SK-N-SH (cell line): ENCODE measurements around the gene GRM5. TPM values are rescaled to one million over a fixed set of nuclear protein-coding genes. Genes with fewer than 3 reads are reported as not detected.

Experiments used
- CTCF ChIA-PET: fragments of 300-600, 350-600 bp; formaldehyde crosslinking; extraction: SDS; loops from one replicate; lab custom pipeline; 2021; lab: Yijun Ruan, JAX
- POLR2A ChIA-PET: fragments of 350-600 bp; sonication (Branson Sonifier 250); formaldehyde crosslinking; extraction: SDS; loops from one replicate; lab custom pipeline; 2020; ENCODE audit warnings: antibody characterized with exemption, inconsistent platforms; lab: Yijun Ruan, JAX
- DNase-seq: peaks from one replicate; pipeline ENCODE4 v3.0.0; 2012
- H2AFZ ChIP-seq: fragments of 200-600 bp; sonication (generic); 2 replicates; pipeline ENCODE4 v1.8.1; 2016; ENCODE audit warnings: antibody characterized with exemption, mild to moderate bottlenecking, low read depth
- H3F3A ChIP-seq: fragments of 200-600 bp; sonication (generic); replicated peaks from 2 replicates; pipeline ENCODE3; 2016; ENCODE audit warnings: antibody characterized with exemption, mild to moderate bottlenecking; ENCODE audit not compliant: insufficient read depth
- H3K27ac ChIP-seq, 2 experiments: fragments of 200-500 bp in 1 of 2; fragments of 200-600 bp in 1 of 2; sonication (Bioruptor generic) in 1 of 2; sonication (generic), shearing (Covaris generic) in 1 of 2; 2 replicates each; pipeline versions ENCODE4 v1.5.1 to v1.6.1; 2014 to 2016; ENCODE audit warnings: low read depth in 2 of 2, inconsistent platforms in 1 of 2, low read length in 1 of 2, mild to moderate bottlenecking in 1 of 2, mixed read lengths in 1 of 2
- H3K27me3 ChIP-seq: fragments of 200-600 bp; sonication (generic), shearing (Covaris generic); 2 replicates; pipeline ENCODE4 v1.6.1; 2016; ENCODE audit warnings: mixed run types; ENCODE audit not compliant: insufficient read depth
- H3K36me3 ChIP-seq, 2 experiments: fragments of 200-500 bp in 1 of 2; fragments of 200-600 bp in 1 of 2; sonication (Bioruptor generic) in 1 of 2; sonication (generic) in 1 of 2; replicated peaks in 1 of 2; 2 replicates each; pipeline versions ENCODE3 to v1.5.1; 2014 to 2016; ENCODE audit warnings: low read length in 1 of 2, mild to moderate bottlenecking in 1 of 2; ENCODE audit not compliant: insufficient read depth in 2 of 2, control insufficient read depth in 1 of 2
- H3K4me1 ChIP-seq, 2 experiments: fragments of 200-500 bp in 1 of 2; fragments of 200-600 bp in 1 of 2; sonication (Bioruptor generic) in 1 of 2; sonication (generic), shearing (Covaris generic) in 1 of 2; 2 replicates each; pipeline versions ENCODE4 v1.5.1 to v1.6.1; 2014 to 2016; ENCODE audit warnings: low read depth in 1 of 2, low read length in 1 of 2, mixed run types in 1 of 2; ENCODE audit not compliant: insufficient read depth in 2 of 2, control insufficient read depth in 1 of 2
- H3K4me2 ChIP-seq: fragments of 200-600 bp; sonication (generic), shearing (Covaris generic); 2 replicates; pipeline ENCODE4 v1.6.1; 2017; ENCODE audit warnings: mixed run types
- H3K4me3 ChIP-seq, 2 experiments: fragments of 200-500 bp in 1 of 2; fragments of 200-600 bp in 1 of 2; sonication (Bioruptor generic) in 1 of 2; sonication (generic), shearing (Covaris generic) in 1 of 2; 2 replicates each; pipeline versions ENCODE4 v1.5.1 to v1.8.1; 2014 to 2016; ENCODE audit warnings: low read depth in 2 of 2, inconsistent platforms in 1 of 2, low read length in 1 of 2, mild to moderate bottlenecking in 1 of 2, mixed read lengths in 1 of 2, moderate library complexity in 1 of 2
- H3K79me2 ChIP-seq: fragments of 200-600 bp; sonication (generic); 2 replicates; pipeline ENCODE4 v1.8.1; 2017; ENCODE audit warnings: mild to moderate bottlenecking; ENCODE audit not compliant: insufficient read depth
- H3K9ac ChIP-seq: fragments of 200-600 bp; sonication (generic); 2 replicates; pipeline ENCODE4 v1.6.1; 2017; ENCODE audit warnings: mixed run types
- H3K9me2 ChIP-seq: fragments of 200-600 bp; sonication (generic); 2 replicates; pipeline ENCODE4 v1.6.1; 2017; ENCODE audit warnings: mixed run types
- H3K9me3 ChIP-seq: fragments of 200-600 bp; sonication (generic); 2 replicates; pipeline ENCODE4 v1.6.1; 2017; ENCODE audit warnings: mixed run types, mild to moderate bottlenecking, moderate library complexity
- H4K20me1 ChIP-seq: fragments of 200-600 bp; sonication (generic); 2 replicates; pipeline ENCODE4 v1.6.1; 2017; ENCODE audit warnings: mild to moderate bottlenecking, mixed run types; ENCODE audit not compliant: insufficient read depth
- ELF1 ChIP-seq: IDR thresholded peaks from 2 replicates; pipeline ENCODE4 v1.4.0; 2012
- EP300 ChIP-seq, 2 experiments: IDR thresholded peaks; 2 replicates each; pipeline versions ENCODE4 v1.4.0 to v1.6.1; 2012; ENCODE audit warnings: borderline replicate concordance in 1 of 2, low read depth in 1 of 2, low read length in 1 of 2
- EZH2phosphoT487 ChIP-seq: fragments of 200-600 bp; sonication (generic); IDR thresholded peaks from 2 replicates; pipeline ENCODE4 v1.6.1; 2017; ENCODE audit warnings: low read depth, mixed run types, mild to moderate bottlenecking, antibody characterized with exemption, moderate library complexity, borderline replicate concordance
- GABPA ChIP-seq: IDR thresholded peaks from 2 replicates; pipeline ENCODE4 v1.4.0; 2012; ENCODE audit warnings: low read depth, mild to moderate bottlenecking
- GATA2 ChIP-seq: sonication (generic); formaldehyde crosslinking; IDR thresholded peaks from 2 replicates; pipeline ENCODE4 v1.5.0; 2020; ENCODE audit warnings: mild to moderate bottlenecking, missing genetic modification reagents
- IRF3 ChIP-seq: fragments of 150-350 bp; IDR thresholded peaks from 2 replicates; pipeline ENCODE4 v1.6.1; 2016; ENCODE audit warnings: mild to moderate bottlenecking, low read depth, low read length
- MAX ChIP-seq: IDR thresholded peaks from 2 replicates; pipeline ENCODE4 v1.4.0; 2012; ENCODE audit warnings: low read depth
- MEF2A ChIP-seq: IDR thresholded peaks from 2 replicates; pipeline ENCODE4 v1.4.0; 2012; ENCODE audit warnings: low read depth, borderline replicate concordance
- NFIC ChIP-seq: IDR thresholded peaks from 2 replicates; pipeline ENCODE4 v1.4.0; 2012; ENCODE audit warnings: borderline replicate concordance
- NRF1 ChIP-seq: IDR thresholded peaks from 2 replicates; pipeline ENCODE4 v1.6.1; 2012; ENCODE audit warnings: low read depth, mild to moderate bottlenecking, low read length
- PBX3 ChIP-seq: IDR thresholded peaks from 2 replicates; pipeline ENCODE4; 2012
- RFX5 ChIP-seq: IDR thresholded peaks from 2 replicates; pipeline ENCODE4 v1.6.1; 2012; ENCODE audit warnings: mild to moderate bottlenecking, improper control_type of control experiment, low read length
- RXRA ChIP-seq: IDR thresholded peaks from 2 replicates; pipeline ENCODE4 v1.4.0; 2012; ENCODE audit warnings: low read depth, mild to moderate bottlenecking, borderline replicate concordance
- SIN3A ChIP-seq: IDR thresholded peaks from 2 replicates; pipeline ENCODE4 v1.6.1; 2012; ENCODE audit warnings: low read depth, mild to moderate bottlenecking, low read length, moderate library complexity, borderline replicate concordance
- TCF12 ChIP-seq: IDR thresholded peaks from 2 replicates; pipeline ENCODE4 v1.4.0; 2012
- YY1 ChIP-seq: IDR thresholded peaks from 2 replicates; pipeline ENCODE4 v1.4.0; 2012; ENCODE audit warnings: low read depth, mild to moderate bottlenecking
- polyA plus RNA-seq, 3 experiments: library from polyadenylated mRNA; depleted of rRNA; stranded (reverse); fragments of >200 nt; gene quantifications; 2 replicates each; pipeline ENCODE4 v1.2.3, GENCODE V29; 2012
- TF ChIP-seq, protein P1 (sequence below): fragments of 200-600 bp; sonication (generic); IDR thresholded peaks from 2 replicates; pipeline ENCODE4 v1.6.1; 2017; ENCODE audit warnings: antibody characterized with exemption, mild to moderate bottlenecking, moderate library complexity
- TF ChIP-seq, protein P2 (sequence below): IDR thresholded peaks from 2 replicates; pipeline ENCODE4 v1.4.0; 2012; ENCODE audit warnings: low read depth, borderline replicate concordance
- TF ChIP-seq, protein P3 (sequence below): IDR thresholded peaks from 2 replicates; pipeline ENCODE4 v1.4.0; 2012; ENCODE audit warnings: low read depth, borderline replicate concordance

GRM5 gene
- polyA plus RNA-seq, 1 of the 3 experiments (the other 2 are of a cell fraction), result not detected

GRCh38 chr11:88818978-88819377, 246.8 kb downstream of the GRM5 start:
- no peak overlapping the region for H2AFZ ChIP-seq
- no peaks in the 10 kb centered on the region for H3K9me2 ChIP-seq
- no peaks in the 10 kb centered on the region for H3K27me3 ChIP-seq
- DNase-seq, result no peak
- no peak overlapping the region for H3K9ac ChIP-seq
- H4K20me1 ChIP-seq, result no peaks in the 10 kb centered on the region
- H3K36me3 ChIP-seq, result no peaks in the 10 kb centered on the region
- no peaks in the 10 kb centered on the region; the same call in 1 of the 2 replicates for H3K9me3 ChIP-seq
- no peaks in the 10 kb centered on the region for H3F3A ChIP-seq
- no peaks in the 10 kb centered on the region for H3K79me2 ChIP-seq
- H3K27ac ChIP-seq, result no peak overlapping the region
- CTCF ChIA-PET, result no interaction called here
- TF ChIP-seq MAX (no peak), GABPA (no peak), EZH2phosphoT487 (no peak), TCF12 (no peak), YY1 (no peak), ELF1 (no peak), RFX5 (no peak), GATA2 (CRISPR knock-in tag) (no peak), EP300 (IDR thresholded peaks at IDR 0.05; ENCODE audit: borderline replicate concordance in 1 of 2, low read depth in 1 of 2, low read length in 1 of 2) (no peak), IRF3 (no peak), NRF1 (no peak), NFIC (no peak), PBX3 (no peak), SIN3A (no peak), RXRA (no peak), MEF2A (no peak)
- TF ChIP-seq, protein P1, sequence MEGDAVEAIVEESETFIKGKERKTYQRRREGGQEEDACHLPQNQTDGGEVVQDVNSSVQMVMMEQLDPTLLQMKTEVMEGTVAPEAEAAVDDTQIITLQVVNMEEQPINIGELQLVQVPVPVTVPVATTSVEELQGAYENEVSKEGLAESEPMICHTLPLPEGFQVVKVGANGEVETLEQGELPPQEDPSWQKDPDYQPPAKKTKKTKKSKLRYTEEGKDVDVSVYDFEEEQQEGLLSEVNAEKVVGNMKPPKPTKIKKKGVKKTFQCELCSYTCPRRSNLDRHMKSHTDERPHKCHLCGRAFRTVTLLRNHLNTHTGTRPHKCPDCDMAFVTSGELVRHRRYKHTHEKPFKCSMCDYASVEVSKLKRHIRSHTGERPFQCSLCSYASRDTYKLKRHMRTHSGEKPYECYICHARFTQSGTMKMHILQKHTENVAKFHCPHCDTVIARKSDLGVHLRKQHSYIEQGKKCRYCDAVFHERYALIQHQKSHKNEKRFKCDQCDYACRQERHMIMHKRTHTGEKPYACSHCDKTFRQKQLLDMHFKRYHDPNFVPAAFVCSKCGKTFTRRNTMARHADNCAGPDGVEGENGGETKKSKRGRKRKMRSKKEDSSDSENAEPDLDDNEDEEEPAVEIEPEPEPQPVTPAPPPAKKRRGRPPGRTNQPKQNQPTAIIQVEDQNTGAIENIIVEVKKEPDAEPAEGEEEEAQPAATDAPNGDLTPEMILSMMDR, result no peak
- TF ChIP-seq, protein P2, sequence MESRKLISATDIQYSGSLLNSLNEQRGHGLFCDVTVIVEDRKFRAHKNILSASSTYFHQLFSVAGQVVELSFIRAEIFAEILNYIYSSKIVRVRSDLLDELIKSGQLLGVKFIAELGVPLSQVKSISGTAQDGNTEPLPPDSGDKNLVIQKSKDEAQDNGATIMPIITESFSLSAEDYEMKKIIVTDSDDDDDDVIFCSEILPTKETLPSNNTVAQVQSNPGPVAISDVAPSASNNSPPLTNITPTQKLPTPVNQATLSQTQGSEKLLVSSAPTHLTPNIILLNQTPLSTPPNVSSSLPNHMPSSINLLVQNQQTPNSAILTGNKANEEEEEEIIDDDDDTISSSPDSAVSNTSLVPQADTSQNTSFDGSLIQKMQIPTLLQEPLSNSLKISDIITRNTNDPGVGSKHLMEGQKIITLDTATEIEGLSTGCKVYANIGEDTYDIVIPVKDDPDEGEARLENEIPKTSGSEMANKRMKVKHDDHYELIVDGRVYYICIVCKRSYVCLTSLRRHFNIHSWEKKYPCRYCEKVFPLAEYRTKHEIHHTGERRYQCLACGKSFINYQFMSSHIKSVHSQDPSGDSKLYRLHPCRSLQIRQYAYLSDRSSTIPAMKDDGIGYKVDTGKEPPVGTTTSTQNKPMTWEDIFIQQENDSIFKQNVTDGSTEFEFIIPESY, result no peak
- TF ChIP-seq, protein P3, sequence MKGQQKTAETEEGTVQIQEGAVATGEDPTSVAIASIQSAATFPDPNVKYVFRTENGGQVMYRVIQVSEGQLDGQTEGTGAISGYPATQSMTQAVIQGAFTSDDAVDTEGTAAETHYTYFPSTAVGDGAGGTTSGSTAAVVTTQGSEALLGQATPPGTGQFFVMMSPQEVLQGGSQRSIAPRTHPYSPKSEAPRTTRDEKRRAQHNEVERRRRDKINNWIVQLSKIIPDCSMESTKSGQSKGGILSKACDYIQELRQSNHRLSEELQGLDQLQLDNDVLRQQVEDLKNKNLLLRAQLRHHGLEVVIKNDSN, result no peak
- TF ChIP-seq, all 33 proteins: peak for 0
- H3K4me2 ChIP-seq, result no peak overlapping the region
- POLR2A ChIA-PET, result no interaction called here
- H3K4me1 ChIP-seq, result no peaks in the 10 kb centered on the region
- H3K4me3 ChIP-seq, result no peak overlapping the region
